ENCODE data around the gene ASAP2. TPM values are rescaled to one million over a fixed set of nuclear protein-coding genes. Genes with fewer than 3 reads are reported as not detected.

Gene ASAP2
- polyA plus RNA-seq, 1 donor (not counting 4 experiments of a cell fraction or from before 2014, with no cell fraction given), result 54.2 TPM

DNA sequence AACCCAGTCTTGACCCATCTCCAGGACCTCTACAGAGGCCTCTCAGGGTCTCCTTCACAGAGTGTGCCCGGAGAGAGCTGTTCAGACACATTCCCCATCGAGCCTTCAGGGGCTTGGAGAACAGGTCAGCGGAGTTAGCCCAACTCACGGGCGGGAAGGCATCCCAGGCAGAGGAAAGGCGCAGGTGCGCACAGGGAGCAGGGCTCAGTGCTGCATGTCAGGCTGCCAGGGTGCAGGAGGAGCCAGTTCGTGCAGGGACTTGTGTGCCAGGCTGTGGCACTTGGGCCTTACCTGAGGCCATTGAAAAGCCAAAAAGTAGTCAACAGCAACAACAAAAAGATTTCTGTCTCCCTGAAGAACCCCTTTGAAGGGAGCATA, 112.7 kb downstream of the ASAP2 start:
- Histone ChIP-seq H3K4me3 (ENCODE audit: control insufficient read depth in 2 of 3, extremely low read depth in 1 of 3, insufficient read depth in 2 of 3, low read depth in 1 of 3, low read length in 3 of 3) (no peak overlapping the region), H3K9me3 (ENCODE audit: control insufficient read depth, low read depth, low read length) (no peaks in the 10 kb centered on the region), H3K4me2 (ENCODE audit: control insufficient read depth, extremely low read depth, insufficient read depth, low read depth, low read length) (no peak overlapping the region), H3K79me2 (ENCODE audit: control insufficient read depth, insufficient read depth, low read length) (peaks cover 63% of the 10 kb centered on the region), H3K9ac (ENCODE audit: control insufficient read depth, extremely low read depth, insufficient read depth, low read length) (peak overlapping the region; percentile 22), H3K9me1 (ENCODE audit: control insufficient read depth, extremely low read depth, insufficient read depth, low read length) (peaks cover 8% of the 10 kb centered on the region), H4K20me1 (ENCODE audit: control insufficient read depth, extremely low read depth, insufficient read depth, low read length) (no peaks in the 10 kb centered on the region), H2AFZ (ENCODE audit: control insufficient read depth, low read length) (no peak overlapping the region), H3K27ac (ENCODE audit: control insufficient read depth, insufficient read depth, low read length) (peak overlapping the region; percentile 6), H3K4me1 (ENCODE audit: control insufficient read depth, extremely low read depth, insufficient read depth, low read length) (peaks cover 39% of the 10 kb centered on the region), H3K36me3 (ENCODE audit: control insufficient read depth in 2 of 2, extremely low read depth in 1 of 2, insufficient read depth in 2 of 2, low read length in 2 of 2) (peaks cover 29 to 44% of the 10 kb centered on the region in 2 experiments), H3K27me3 (ENCODE audit: control insufficient read depth, extremely low read depth, insufficient read depth, low read length) (no peaks in the 10 kb centered on the region)
- no peak for FAIRE-seq
- dilution Hi-C loops (cut with MboI; ENCODE audit: extremely low pct_ligation_motif_present, low sequenced_read_pairs), result no loop called here
- DNase-seq (ENCODE audit: low read depth, low spot score), result no peak
- TF ChIP-seq, protein P1, sequence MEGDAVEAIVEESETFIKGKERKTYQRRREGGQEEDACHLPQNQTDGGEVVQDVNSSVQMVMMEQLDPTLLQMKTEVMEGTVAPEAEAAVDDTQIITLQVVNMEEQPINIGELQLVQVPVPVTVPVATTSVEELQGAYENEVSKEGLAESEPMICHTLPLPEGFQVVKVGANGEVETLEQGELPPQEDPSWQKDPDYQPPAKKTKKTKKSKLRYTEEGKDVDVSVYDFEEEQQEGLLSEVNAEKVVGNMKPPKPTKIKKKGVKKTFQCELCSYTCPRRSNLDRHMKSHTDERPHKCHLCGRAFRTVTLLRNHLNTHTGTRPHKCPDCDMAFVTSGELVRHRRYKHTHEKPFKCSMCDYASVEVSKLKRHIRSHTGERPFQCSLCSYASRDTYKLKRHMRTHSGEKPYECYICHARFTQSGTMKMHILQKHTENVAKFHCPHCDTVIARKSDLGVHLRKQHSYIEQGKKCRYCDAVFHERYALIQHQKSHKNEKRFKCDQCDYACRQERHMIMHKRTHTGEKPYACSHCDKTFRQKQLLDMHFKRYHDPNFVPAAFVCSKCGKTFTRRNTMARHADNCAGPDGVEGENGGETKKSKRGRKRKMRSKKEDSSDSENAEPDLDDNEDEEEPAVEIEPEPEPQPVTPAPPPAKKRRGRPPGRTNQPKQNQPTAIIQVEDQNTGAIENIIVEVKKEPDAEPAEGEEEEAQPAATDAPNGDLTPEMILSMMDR (optimal IDR thresholded peaks at IDR 0.05 in 1 of 3, IDR thresholded peaks at IDR 0.05 in 1 of 3, conservative IDR thresholded peaks at IDR 0.05 in 1 of 3; ENCODE audit: extremely low read depth in 1 of 3, insufficient read depth in 2 of 3, low read length in 3 of 3), result no peak
- no peak for TF ChIP-seq EZH2 (IDR thresholded peaks at IDR 0.05; ENCODE audit: low read length)

DNA sequence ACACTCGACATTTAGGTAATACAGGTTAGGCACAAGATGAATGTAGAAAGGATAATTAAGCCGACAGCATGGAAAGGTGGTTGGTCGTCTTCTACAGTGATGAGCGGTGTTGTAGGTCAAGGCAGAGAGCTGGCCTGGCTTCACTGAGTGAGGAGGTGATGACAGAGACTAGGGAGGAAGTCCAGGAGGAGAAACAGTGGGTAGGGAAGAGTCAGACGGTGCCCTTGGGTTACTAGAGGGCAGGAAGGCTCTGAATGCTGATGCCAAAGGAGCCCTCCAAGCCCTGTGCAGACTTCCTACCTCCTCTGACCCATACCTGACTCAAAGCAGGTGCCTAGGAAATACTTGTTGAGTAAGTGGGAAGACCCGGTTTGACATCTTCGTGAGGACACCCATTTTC, 116.0 kb downstream of the ASAP2 start:
- TF ChIP-seq EZH2 (IDR thresholded peaks at IDR 0.05; ENCODE audit: low read length), result no peak
- TF ChIP-seq, protein P1 (optimal IDR thresholded peaks at IDR 0.05 in 1 of 3, IDR thresholded peaks at IDR 0.05 in 1 of 3, conservative IDR thresholded peaks at IDR 0.05 in 1 of 3; ENCODE audit: extremely low read depth in 1 of 3, insufficient read depth in 2 of 3, low read length in 3 of 3), result no peak
- dilution Hi-C loops (cut with MboI; ENCODE audit: extremely low pct_ligation_motif_present, low sequenced_read_pairs), result no loop called here
- Histone ChIP-seq H3K4me3 (ENCODE audit: control insufficient read depth in 2 of 3, extremely low read depth in 1 of 3, insufficient read depth in 2 of 3, low read depth in 1 of 3, low read length in 3 of 3) (no peak overlapping the region), H3K27ac (ENCODE audit: control insufficient read depth, insufficient read depth, low read length) (no peak overlapping the region), H3K4me1 (ENCODE audit: control insufficient read depth, extremely low read depth, insufficient read depth, low read length) (peaks cover 19% of the 10 kb centered on the region), H2AFZ (ENCODE audit: control insufficient read depth, low read length) (no peak overlapping the region), H3K9me3 (ENCODE audit: control insufficient read depth, low read depth, low read length) (no peaks in the 10 kb centered on the region), H4K20me1 (ENCODE audit: control insufficient read depth, extremely low read depth, insufficient read depth, low read length) (no peaks in the 10 kb centered on the region), H3K27me3 (ENCODE audit: control insufficient read depth, extremely low read depth, insufficient read depth, low read length) (no peaks in the 10 kb centered on the region), H3K79me2 (ENCODE audit: control insufficient read depth, insufficient read depth, low read length) (peaks cover 47% of the 10 kb centered on the region), H3K9me1 (ENCODE audit: control insufficient read depth, extremely low read depth, insufficient read depth, low read length) (peaks cover 5% of the 10 kb centered on the region), H3K9ac (ENCODE audit: control insufficient read depth, extremely low read depth, insufficient read depth, low read length) (no peak overlapping the region), H3K36me3 (ENCODE audit: control insufficient read depth in 2 of 2, extremely low read depth in 1 of 2, insufficient read depth in 2 of 2, low read length in 2 of 2) (peaks cover 41 to 44% of the 10 kb centered on the region in 2 experiments), H3K4me2 (ENCODE audit: control insufficient read depth, extremely low read depth, insufficient read depth, low read depth, low read length) (no peak overlapping the region)
- FAIRE-seq, result no peak
- DNase-seq (ENCODE audit: low read depth, low spot score), result no peak
